CD4-positive, alpha-beta T cell treated with Interleukin-2 at 100 ng/mL for 4 hours (primary cell): ENCODE data around the gene SMYD2.

ENCODE experiments used
- DNase-seq: peaks from one replicate; pipeline ENCODE4 v3.0.0-alpha.2; 2020; ENCODE audit warnings: low spot score

Gene SMYD2

GRCh38 chr1:214361636-214362035, 80.7 kb downstream of the SMYD2 start:
- no peak for DNase-seq

- DNase-seq: no peak
Observed at GRCh38 chr1:214362188-214362882, 81.4 kb downstream of the SMYD2 start.

- no peak for DNase-seq
Observed at GRCh38 chr1:214363386-214363785, 82.4 kb downstream of the SMYD2 start.

GRCh38 chr1:214364386-214364785, 83.4 kb downstream of the SMYD2 start:
- no peak for DNase-seq

GRCh38 chr1:214364786-214365295, 83.9 kb downstream of the SMYD2 start:
- DNase-seq: no peak

- no peak for DNase-seq
Observed at GRCh38 chr1:214367841-214368240, 86.9 kb downstream of the SMYD2 start.

GRCh38 chr1:214369364-214369763, 88.4 kb downstream of the SMYD2 start:
- DNase-seq: no peak

- no peak for DNase-seq
Observed at GRCh38 chr1:214370615-214371014, 89.7 kb downstream of the SMYD2 start.

GRCh38 chr1:214372092-214372491, 91.1 kb downstream of the SMYD2 start:
- DNase-seq: no peak

- no peak for DNase-seq
Observed at GRCh38 chr1:214377485-214377884, 96.5 kb downstream of the SMYD2 start.

GRCh38 chr1:214377886-214378285, 96.9 kb downstream of the SMYD2 start:
- DNase-seq: no peak

- DNase-seq: no peak
Observed at GRCh38 chr1:214378492-214378891, 97.5 kb downstream of the SMYD2 start.

GRCh38 chr1:214379236-214379970, 98.4 kb downstream of the SMYD2 start:
- DNase-seq: no peak

- no peak for DNase-seq
Observed at GRCh38 chr1:214380396-214380795, 99.4 kb downstream of the SMYD2 start.

GRCh38 chr1:214380986-214381695, 100.2 kb downstream of the SMYD2 start:
- no peak for DNase-seq

GRCh38 chr1:214383381-214384372, 102.7 kb downstream of the SMYD2 start:
- no peak for DNase-seq

GRCh38 chr1:214384373-214385079, 103.6 kb downstream of the SMYD2 start:
- no peak for DNase-seq

GRCh38 chr1:214385428-214385827, 104.5 kb downstream of the SMYD2 start:
- no peak for DNase-seq

- DNase-seq: no peak
Observed at GRCh38 chr1:214386333-214386732, 105.4 kb downstream of the SMYD2 start.
